Measurements from ENCODE around the gene RTBDN.

GRCh38 chr19:12841094-12841493, 6.7 kb upstream of the RTBDN start:
- TF ChIP-seq, protein P1, sequence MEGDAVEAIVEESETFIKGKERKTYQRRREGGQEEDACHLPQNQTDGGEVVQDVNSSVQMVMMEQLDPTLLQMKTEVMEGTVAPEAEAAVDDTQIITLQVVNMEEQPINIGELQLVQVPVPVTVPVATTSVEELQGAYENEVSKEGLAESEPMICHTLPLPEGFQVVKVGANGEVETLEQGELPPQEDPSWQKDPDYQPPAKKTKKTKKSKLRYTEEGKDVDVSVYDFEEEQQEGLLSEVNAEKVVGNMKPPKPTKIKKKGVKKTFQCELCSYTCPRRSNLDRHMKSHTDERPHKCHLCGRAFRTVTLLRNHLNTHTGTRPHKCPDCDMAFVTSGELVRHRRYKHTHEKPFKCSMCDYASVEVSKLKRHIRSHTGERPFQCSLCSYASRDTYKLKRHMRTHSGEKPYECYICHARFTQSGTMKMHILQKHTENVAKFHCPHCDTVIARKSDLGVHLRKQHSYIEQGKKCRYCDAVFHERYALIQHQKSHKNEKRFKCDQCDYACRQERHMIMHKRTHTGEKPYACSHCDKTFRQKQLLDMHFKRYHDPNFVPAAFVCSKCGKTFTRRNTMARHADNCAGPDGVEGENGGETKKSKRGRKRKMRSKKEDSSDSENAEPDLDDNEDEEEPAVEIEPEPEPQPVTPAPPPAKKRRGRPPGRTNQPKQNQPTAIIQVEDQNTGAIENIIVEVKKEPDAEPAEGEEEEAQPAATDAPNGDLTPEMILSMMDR (IDR thresholded peaks at IDR 0.05) = no peak
- TF ChIP-seq POLR2AphosphoS5 (IDR thresholded peaks at IDR 0.05) (no peak), EP300 (IDR thresholded peaks at IDR 0.05; ENCODE audit: low read depth) (no peak)

Measured in transverse colon (tissue), 4 donors.